ENCODE data around the gene SLC16A3.
"Not testable (repeated sequence)": the region's sequence is repeated elsewhere in the genome, so short reads cannot be mapped to it uniquely, and the experiment has no call there.

Gene SLC16A3

DNA sequence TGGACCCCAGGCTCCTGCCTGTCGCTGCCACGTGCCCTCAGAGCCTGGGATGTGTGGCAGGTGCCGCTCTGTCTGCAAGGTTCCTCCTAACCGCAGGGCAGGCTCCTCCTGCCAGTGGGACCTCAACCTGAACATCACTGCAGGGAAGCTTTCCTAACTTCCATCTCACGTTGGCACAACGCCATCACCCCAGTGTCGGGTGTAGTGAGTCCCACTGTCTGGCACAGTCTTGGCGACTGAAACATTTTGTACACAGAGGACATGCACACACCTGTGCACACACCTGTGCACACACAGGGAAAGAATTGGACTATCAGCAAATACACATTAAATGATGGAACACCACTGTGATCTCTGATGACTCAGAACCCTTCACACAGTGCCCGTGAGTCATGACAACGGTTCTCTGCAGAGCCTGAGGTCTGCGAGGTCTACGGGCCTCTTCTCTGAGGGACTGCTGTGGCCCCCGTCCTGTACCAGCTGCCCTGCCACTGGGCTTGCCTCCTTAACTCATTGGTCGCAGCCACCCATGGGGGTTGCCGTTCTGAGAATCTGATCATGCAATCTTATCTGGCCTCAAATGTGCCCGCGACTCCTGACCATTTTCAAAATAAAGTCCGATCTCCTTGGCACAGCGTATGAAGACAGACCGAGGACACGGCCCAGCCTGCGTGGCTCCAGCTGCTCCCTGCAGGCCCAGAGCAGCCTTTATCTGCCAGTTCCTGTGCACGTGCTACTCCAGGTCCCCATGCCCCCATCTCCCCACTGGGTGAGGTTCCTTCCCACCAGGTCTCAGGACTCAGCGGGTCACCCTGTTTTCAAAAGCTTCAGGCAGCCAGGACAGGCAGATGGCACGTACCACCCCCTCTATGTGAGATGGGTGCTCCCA is 23.8 kb upstream of the SLC16A3 start:
- peak; percentile 50 for DNase-seq

DNA sequence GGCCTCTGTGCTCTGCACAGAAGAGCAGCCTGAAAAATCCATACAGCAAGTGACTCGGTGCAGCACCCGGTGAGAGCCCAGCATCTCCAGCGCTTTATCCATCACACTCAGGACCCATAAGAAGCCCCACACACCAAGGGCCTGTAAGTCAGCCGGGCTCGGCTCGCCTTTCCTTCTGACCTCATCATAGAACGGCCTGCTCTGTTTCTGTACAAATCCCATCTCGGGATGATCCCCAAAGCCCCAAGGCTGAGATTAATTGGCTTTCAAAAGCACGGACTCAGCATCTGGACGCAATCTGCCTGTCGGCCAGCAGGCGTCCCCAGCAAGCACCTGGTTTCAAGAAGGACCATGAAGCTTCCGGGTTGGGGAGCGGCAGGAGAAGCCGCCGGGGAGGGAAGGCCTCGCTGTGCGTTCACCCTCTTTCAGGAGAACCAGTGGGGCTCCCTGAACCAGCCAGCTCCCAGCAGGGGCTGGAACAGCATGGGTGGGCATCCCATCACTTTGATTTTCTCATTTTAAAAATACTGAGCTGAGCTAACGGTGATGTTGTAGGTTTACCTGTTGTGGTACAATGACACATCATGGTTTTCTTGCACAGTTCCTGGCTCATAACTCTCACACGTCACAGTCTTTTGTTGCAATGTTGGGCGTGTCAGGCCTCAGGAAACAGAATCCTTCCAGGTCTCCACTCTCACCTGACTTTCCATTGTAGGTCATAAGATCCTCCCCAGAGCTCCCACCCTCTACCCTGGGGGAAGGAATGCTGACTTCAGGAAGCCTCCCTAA is 22.9 kb upstream of the SLC16A3 start:
- DNase-seq, result peak; percentile 89

DNA sequence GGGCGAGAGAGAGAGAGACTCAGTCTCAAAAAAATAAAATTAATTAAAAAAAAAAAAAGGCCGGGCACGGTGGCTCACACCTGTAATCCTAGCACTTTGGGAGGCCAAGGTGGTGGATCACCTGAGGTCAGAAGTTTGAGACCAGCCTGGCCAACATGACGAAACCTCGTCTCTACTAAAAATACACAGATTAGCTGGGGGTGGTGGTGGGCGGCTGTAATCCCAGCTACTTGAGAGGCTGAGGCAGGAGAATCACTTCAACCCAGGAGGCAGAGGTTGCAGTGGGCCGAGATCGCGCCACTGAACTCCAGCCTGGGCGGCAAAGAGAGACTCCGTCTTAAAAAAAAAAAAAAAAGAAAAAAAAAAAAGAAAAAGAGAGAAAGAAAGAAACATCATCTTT is 18.2 kb upstream of the SLC16A3 start:
- not testable (repeated sequence) for DNase-seq

DNA sequence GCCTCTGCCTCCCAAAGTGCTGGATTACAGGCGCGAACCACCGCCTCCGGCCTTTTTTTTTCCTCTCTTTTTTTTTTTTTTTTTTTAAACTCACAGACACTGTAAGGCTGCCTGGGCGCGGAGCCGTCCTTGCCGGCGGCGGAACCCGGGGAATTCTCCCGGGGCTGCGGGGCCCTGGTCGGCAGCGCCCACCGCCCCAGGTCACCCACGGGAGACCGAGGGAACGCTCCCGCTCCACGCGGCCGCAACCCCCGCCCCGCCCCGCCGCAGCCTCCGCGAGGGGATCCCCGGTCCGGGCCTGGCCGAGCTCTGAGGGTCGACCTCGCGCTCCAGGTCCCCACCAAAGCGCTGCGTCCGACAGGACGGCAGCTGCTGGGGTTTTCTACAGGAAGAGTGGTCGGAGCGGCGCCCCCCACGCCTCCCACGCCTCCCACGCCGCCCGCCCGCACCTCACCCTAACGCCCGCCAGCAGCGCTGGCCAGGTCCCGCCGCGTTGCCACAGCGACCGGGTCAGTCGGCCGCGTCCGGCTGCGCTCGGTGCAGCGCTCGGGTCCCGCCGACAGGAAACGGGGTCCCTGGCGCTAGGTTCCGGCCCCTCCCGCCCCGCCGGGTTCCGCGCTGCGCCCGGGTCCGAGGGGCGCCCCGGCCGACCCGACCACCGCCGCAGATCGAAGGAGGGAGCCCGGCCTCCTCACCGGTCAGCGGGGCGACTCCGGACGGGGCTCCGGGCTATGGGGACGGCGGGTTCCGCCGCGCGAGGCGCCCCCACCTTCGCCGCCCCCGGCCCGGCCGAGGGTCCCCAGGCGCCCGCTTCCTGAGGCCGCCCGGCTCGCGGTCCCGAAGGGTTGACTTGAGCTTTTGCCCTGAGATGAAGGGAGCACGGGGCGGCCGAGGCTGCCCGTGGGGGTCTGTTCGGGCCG is 16.3 kb upstream of the SLC16A3 start, which contains the start of gene CCDC57:
Gene CCDC57, minus strand, starts transcription at position 512 of the 920 bp plus-strand sequence. CDS start 10,898 bp downstream, outside the sequence.
- DNase-seq, result peak; percentile 89

DNA sequence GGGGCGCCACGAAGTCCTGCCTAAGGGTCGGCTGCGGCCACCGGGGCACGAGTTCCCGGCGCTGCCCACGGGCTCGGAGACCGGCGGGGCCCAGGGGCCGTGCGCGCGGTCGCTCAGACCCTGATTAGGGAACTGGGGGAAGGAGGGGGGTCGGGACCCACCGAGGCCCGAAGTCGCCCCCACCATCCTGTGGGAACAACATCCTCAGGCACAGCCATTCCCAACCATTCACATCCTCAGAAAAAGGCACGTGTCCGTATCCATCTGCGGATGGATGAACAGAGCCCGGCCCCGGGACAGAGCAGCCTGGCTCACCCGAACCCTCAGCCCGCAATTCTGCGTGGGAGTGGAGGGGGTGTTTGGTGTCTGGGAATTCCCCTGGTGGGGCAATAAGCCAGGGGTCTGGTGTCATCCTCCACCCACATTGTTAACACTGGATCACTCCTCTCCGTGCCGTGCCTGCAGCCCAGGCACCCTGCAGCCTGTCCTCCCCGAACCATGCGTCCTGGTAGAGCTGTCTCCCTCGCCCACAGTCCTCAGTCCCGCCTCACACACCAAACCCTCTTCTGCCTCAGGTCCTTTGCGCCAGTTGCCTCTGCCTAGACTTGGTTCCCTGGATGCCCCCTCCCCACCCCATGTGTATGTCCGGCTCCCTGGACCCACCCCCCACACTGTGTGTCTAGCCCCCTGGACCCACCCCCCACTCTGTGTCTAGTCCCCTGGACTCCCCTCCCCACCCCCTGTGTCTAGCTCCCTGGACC is 15.4 kb upstream of the SLC16A3 start:
- no peak for DNase-seq

DNA sequence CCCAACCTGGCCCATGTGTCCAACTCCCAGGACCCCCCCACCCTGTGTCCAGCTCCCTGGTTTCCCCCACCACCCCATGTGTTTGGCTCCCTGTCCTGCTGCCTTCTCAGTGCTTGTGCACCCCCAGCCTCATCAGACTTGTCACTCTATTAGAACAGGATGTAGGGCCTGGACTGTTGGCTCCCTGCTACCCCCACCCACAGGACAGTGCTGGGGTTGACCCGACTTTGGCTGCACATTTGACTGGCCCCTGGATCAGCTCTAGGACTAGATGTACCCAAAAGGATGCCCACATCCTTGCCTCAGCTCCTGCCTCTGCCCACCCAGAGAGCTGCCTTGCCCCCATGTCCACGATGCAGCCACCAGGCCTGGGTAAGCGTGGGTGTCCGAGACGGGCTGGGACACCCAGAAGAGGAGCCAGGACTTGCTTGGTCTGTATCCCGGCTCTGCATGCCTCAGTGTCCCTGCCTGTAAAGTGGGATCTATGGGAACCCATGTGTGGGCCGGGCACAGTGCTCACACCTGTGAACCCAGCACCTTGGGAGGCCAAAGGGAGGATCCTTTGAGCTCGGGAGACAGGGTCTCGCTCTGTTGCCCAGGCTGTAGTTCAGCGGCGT is 14.7 kb upstream of the SLC16A3 start:
- DNase-seq, result no peak

DNA sequence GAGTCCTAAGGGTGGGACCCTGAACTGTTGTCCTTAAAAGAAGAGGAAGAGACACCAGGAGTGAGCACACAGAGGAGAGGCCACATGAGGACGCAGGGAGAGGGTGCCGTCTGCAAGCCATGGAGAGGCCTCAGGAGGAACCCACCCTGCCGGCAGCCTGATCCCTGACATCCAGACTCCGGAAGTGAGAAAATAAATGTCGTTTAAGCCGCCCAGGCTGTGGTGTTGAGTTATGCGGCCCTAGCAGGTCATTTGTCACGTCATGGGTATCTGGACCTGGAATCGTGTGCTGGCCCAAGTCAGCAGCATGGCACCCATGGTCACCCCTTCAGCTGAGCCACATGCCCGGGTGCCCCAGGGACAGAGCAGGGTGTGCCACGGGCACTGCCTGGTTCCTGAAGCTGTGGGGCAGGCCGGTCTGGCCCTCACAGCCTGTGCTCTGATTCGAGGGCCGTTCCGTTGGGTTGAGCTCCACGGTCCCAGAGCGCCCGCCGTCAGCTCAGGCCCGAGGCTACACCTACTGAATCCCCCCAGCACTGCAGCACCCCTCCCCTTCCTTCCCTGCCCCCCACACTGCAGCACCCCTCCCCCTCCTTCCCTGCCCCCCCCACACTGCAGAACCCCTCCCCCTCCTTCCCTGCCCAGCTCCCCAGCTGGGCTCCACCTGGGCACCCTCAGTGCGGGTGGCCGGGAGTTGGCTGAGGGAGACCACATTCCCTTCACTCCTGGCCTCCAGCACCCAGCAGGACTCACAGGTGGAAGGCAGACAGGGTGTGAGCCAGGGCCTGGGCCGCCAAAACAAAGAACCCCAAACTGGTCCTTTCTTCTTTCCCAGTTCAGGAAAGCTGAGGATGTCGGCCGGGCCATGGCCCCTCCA is 13.5 kb upstream of the SLC16A3 start:
- DNase-seq, result peak; percentile 68

DNA sequence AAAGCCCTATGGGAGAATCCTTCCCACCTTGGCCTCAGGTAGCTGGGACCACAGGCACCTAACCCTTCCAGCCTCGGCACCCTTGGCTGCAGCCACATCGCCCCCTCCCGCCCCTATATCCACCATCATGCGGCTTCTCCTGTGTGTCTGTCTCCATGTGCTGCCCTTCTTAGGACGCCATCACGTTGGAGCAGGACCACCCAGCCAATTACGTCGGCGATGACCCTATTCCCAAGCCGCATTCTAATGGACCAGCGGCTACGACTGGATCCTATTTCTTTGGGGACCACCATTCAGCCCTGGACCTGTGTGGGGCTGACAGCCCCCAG is 12.9 kb upstream of the SLC16A3 start:
- DNase-seq, result no peak

DNA sequence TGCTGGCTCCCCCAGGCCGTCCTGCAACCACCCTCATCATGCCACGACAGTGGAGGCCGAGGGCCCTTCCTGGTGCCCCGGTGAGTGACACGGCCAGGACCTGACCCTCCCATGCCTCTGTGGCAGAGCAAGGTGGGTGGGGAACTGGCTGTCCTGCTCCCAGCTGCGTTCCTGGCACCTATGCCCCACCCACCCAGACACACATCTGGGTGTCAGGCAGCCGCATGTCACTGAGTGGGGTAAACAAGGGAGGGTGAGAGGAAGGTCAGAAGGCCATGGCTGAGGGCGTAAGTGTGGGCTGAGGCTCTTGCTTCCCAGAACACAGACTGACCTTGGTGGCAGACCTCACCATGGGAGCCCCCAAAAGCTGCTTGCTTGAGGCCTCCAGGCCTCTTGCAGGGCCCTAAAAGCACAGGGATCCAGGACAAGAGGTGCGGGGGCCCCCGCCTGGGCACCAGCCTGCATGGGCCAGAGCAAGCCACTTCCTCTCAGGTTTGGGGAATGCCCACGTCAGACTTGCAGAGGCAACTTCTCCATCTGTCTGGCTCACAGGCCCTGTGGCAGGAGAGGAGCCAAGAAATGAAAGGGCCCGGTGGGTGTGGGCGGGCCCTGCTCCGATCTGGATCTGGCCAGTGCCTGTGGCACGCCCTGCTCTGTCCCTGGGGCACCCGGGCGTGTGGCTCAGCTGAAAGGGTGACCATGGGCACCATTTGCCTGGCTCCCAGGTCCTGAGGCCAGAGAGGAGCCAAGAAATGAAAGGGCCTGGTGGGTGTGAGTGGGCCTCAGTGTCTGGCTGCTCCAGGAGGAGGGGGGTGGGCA is 12.3 kb upstream of the SLC16A3 start:
- peak; percentile 96 for DNase-seq

DNA sequence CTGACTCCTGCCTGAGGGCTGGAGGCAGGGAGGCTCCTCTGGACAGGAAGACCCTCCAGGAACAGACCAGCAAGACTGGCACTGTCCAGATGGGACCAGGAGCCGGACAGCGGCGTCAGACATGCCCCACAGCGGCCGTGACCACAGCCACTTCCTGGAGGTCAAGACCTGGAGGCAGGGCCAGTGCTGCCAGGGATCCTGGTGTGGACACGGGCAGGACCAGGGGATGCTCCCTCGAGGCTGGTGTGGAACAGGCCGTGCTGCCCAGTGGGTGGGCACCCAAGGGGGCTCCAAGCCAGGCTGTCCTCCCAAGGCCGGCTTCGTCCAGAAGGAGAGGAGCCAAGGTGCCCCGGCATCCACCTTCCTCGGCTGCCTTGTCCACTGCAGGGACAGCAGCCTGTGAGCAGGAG is 11.7 kb upstream of the SLC16A3 start:
- no peak for DNase-seq

DNA sequence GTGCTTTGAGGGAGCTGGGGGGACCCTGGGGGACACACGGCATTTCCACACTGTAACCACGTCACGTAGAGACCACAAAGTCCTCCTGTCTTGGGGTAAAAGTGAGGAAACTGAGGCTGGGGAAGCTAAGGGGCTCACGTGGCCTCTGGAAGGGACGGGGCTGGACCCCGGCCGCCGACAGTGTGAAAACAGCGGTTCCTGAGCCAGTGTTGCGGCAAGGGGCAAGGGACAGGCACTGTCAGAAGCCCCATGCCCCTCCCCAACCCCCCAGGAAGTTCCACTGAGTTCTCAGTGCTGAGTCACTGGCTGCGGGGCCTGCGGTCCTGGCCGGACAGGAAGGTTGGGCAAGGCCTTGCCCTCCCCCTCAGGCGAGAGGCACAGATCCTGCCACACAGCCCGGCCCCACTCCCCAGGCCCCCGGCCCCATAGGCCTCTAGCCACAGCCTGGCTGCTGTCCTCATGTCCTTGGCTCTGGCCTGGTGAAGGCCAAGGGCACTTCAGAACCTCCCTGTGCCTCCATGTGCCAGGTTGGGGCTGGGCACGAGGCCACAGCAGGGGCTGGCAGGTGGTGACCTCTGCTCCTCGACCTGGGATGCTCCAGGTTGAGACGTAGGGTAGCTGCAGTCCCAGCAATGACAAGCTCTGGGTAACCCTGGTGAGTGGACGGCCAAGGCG is 11.2 kb upstream of the SLC16A3 start:
- no peak for DNase-seq

DNA sequence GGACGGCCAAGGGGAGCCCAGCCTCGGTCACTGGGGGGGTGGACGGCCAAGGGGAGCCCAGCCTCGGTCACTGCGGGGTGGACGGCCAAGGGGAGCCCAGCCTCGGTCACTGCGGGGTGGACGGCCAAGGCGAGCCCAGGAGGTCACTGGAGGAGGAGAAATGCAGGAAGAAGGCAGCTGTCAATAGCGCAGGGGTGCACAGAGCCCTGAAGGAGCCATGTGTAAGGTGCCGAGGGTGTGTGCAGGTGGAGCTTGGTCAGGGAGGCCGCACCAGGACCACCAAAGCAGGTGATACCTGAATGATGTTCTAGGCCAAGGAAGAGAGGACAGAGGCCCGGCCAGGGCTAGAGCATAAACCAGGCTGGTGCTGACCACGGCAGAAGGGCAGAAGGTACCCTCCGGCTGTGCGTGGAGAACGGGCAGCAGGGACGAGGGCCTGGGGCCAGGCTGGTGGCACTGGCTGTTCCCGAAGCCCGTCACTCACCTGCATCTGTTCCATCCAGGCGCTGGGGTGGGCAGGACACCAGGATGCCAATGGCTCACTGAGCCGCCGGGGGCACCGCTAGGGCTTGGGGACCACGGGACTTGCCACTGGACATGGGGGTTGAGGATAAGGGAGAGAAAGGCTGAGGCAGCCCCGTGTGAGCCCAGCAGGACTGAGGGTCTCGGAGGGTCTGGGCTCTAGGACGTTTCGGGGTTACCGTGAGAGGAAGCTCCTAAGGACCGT is 10.3 kb upstream of the SLC16A3 start:
- DNase-seq, result no peak

DNA sequence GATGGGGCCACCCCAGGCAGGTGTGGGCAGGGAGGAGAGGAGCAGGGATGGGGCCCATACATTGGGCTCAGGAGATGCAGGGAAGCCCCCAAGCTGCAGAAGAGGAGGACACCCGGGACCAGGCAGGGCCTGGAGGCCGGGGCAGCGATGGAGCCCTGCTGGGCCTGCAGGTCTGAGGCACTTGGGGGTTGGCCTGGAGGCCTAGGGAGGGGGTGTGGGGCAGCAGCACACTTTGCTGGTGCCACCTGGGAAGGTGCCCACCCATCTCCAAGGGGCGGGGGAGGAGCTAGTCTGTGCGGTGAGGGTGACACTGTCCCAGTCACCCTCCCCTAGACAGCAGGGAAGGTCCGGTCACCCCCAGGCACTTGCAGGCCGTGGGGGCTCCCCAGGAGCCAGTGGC is 9.8 kb upstream of the SLC16A3 start:
- DNase-seq, result no peak

DNA sequence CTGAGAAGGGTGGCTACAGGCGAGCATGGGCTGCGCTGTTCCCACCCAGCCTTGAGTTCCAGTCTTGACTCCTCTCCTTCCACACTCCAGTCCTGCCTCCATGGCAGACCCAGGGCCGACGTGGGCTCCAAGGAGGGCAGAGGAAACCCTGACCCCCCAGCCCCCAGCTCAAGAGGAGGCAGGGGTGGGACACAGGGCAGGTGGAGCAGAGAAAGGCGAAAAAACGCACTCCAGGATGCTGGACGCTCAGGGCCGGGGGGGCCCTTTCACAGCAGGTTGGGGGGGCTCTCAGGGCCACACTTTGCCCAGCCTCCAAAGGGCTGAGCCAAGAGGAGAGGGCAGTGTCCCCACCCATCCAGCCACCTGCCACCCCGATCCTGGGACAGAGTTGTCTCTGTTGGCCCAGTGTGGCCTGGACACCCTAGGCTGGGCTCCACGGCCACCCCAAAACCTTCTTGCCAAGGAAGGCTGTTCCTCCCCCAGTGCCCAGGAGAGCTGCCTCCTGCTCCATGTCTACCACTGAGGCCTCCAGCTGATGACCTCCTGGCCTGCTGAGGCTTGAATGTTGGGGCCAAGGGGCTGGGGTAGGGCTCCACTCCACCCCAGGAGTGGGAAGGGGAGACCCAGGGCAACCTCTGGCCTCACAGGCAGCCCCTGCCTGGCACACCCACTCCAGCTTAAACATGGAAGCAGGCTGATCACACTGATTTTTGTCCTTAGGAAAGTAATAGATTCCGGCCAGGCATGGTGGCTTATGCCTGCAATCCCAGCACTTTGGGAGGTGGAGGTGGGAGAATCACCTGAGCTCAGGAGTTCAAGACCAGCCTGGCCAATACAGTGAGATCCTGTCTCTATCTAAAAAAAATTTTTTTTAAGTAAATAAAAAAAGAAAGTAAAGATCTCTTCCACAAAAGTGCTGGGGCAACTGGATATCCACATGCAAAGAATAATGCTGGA is 8.8 kb upstream of the SLC16A3 start:
- no peak for DNase-seq

DNA sequence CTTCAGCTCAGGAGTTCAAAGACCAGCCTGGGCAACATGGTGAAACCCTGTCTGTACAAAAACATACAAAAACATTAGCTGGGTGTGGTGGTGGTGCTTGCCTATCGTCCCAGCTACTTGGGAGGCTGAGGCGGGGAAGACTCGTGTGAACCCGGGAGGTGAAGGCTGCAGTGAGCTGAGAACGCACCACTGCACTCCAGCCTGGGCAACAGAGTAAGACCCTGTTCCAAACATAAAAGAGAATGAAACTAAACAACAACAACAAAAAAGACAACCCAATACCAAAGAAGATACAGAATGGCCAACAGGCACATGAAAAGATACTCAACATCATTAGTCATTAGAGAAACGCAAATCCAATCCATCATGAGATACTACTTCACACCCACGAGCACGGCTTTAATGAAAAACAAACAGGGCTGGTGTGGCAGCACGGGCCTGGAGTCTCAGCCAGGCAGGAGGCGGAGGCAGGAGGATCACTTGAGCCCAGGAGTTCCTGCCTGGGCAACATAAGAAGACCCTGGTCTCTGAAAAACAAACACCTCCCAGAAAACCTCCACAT is 7.4 kb upstream of the SLC16A3 start:
- DNase-seq, result no peak

DNA sequence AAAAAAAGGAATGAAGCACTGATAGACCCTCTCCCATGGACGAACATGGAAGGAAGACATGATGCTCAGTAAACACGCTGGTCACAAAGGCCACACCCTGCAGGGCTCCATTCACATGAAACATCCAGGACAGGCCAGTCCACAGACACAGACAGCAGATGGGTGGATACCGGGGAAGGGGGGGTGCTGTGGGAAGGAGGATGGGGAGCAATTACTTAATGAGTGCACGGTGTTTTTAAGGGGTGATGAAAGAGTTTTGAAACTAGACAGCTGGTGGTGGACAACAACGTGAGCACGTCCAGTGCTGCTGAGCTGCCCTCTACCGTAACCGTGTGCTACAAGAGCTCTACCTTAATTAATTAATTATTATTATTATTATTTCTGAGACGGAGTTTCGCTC is 6.0 kb upstream of the SLC16A3 start:
- DNase-seq, result no peak

DNA sequence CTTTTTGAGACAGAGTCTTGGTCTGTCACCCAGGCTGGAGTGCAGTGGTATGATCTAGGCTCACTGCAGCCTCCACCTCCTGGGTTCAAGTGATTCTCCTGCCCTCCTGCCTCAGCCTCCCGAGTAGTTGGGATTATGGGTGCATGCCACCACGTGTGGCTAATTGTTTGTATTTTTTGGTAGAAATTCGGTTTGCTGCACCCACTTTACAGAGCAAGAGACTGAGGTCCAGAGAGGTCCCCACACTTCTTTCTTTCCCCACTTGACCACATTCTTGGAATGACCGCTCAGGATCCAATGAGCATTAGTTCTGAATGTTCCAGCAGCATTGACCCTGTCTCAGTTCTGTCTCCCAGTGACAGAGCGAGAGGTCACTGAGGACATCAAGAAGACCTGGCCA is 5.3 kb upstream of the SLC16A3 start:
- DNase-seq, result no peak

All from RPMI8226 (cell line).